ENCODE data around the gene HOXD13.
A peak's percentile ranks its signal among the peaks of the same experiment; 100 is the strongest.

- TF ChIP-seq POLR2A (IDR thresholded peaks at IDR 0.05; ENCODE audit: control extremely low read depth in 1 of 2, low read depth in 2 of 2, low read length in 2 of 2) (no peak), CHD7 (IDR thresholded peaks at IDR 0.05; ENCODE audit: insufficient replicate concordance, low read length) (no peak), NRF1 (IDR thresholded peaks at IDR 0.05; ENCODE audit: low read depth, low read length) (no peak), CTBP2 (IDR thresholded peaks at IDR 0.05; ENCODE audit: borderline replicate concordance, insufficient read depth, insufficient read length, low read length) (no peak), NANOG (IDR thresholded peaks at IDR 0.05; ENCODE audit: insufficient read depth, low read depth, low read length, poor library complexity, severe bottlenecking) (no peak), CTCF (IDR thresholded peaks at IDR 0.05; ENCODE audit: control extremely low read depth in 1 of 3, insufficient read depth in 1 of 3, low read depth in 1 of 3, low read length in 3 of 3) (no peak), RAD21 (IDR thresholded peaks at IDR 0.05 in 1 of 2, conservative IDR thresholded peaks at IDR 0.05 in 1 of 2; ENCODE audit: low read depth in 2 of 2, low read length in 2 of 2) (no peak), EZH2 (IDR thresholded peaks at IDR 0.05; ENCODE audit: low read depth, low read length, severe bottlenecking) (no peak), SIN3A (conservative IDR thresholded peaks at IDR 0.05 in 1 of 2, IDR thresholded peaks at IDR 0.05 in 1 of 2; ENCODE audit: low read depth in 1 of 2, low read length in 2 of 2) (no peak), POLR2AphosphoS5 (IDR thresholded peaks at IDR 0.05; ENCODE audit: low read depth, low read length) (no peak), BRCA1 (IDR thresholded peaks at IDR 0.05; ENCODE audit: low read depth, low read length) (no peak), YY1 (IDR thresholded peaks at IDR 0.05; ENCODE audit: low read depth, low read length) (no peak), RNF2 (IDR thresholded peaks at IDR 0.05; ENCODE audit: borderline replicate concordance, low read depth, low read length, missing control alignments, poor library complexity, severe bottlenecking) (peak; percentile 64), RFX5 (IDR thresholded peaks at IDR 0.05; ENCODE audit: borderline replicate concordance, low read depth, low read length) (no peak)
Measured at GRCh38 chr2:176124110-176124946, 31.8 kb downstream of the HOXD13 start.

Measured in H1 (cell line).